GM18951 (cell line): Measurements from ENCODE around the gene ITPKA.

ENCODE experiments used
- POLR2A ChIP-seq: IDR thresholded peaks from 4 replicates; pipeline ENCODE4 v1.6.1; 2011; ENCODE audit warnings: mild to moderate bottlenecking; ENCODE audit not compliant: insufficient read length, insufficient read depth; ENCODE audit errors: extremely low read depth
- in situ Hi-C: fragments of 300-500 bp; cut with MboI; formaldehyde crosslinking; loops from one replicate; pipeline ENCODE4 v1.12.0; 2022; ENCODE audit warnings: low sequenced_read_pairs, mixed read lengths, inconsistent platforms; ENCODE audit not compliant: unreplicated experiment

Gene ITPKA

GRCh38 chr15:41483115-41483514 is 10.6 kb upstream of the ITPKA start:
- in situ Hi-C loops = no loop called here
- TF ChIP-seq POLR2A = no peak

- no peak for TF ChIP-seq POLR2A
- in situ Hi-C loops = no loop called here
Measured at GRCh38 chr15:41483519-41483918, 10.2 kb upstream of the ITPKA start.

- TF ChIP-seq POLR2A = no peak
- in situ Hi-C loops = no loop called here
Measured at GRCh38 chr15:41484937-41485625, 8.6 kb upstream of the ITPKA start.

- TF ChIP-seq POLR2A = no peak
- in situ Hi-C loops = no loop called here
Measured at GRCh38 chr15:41486286-41486685, 7.4 kb upstream of the ITPKA start.

- no peak for TF ChIP-seq POLR2A
- in situ Hi-C loops = no loop called here
Measured at GRCh38 chr15:41487381-41487780, 6.3 kb upstream of the ITPKA start.

- in situ Hi-C loops = no loop called here
Measured at GRCh38 chr15:41487802-41488201, 5.9 kb upstream of the ITPKA start.

GRCh38 chr15:41489641-41490040 is 4.0 kb upstream of the ITPKA start:
- no peak for TF ChIP-seq POLR2A
- in situ Hi-C loops = no loop called here

More at GRCh38 chr15:41487802-41488201, 5.9 kb upstream of the ITPKA start:
- no peak for TF ChIP-seq POLR2A

- in situ Hi-C loops = no loop called here
- TF ChIP-seq POLR2A = no peak
Measured at GRCh38 chr15:41490355-41490754, 3.3 kb upstream of the ITPKA start.

- in situ Hi-C loops = no loop called here
Measured at GRCh38 chr15:41491889-41492288, 1.8 kb upstream of the ITPKA start.

GRCh38 chr15:41492597-41493204 is 973 bp upstream of the ITPKA start:
- in situ Hi-C loops = no loop called here
- no peak for TF ChIP-seq POLR2A

More at GRCh38 chr15:41491889-41492288, 1.8 kb upstream of the ITPKA start:
- TF ChIP-seq POLR2A = no peak

- in situ Hi-C loops = no loop called here
- no peak for TF ChIP-seq POLR2A
Measured at GRCh38 chr15:41493902-41494189, 172 bp downstream of the ITPKA start.

- in situ Hi-C loops = no loop called here
- TF ChIP-seq POLR2A = no peak
Measured at GRCh38 chr15:41494190-41494921, 682 bp downstream of the ITPKA start.

GRCh38 chr15:41494922-41495735 is 1.5 kb downstream of the ITPKA start:
- in situ Hi-C loops = no loop called here
- no peak for TF ChIP-seq POLR2A
